ENCODE data around the gene HYAL3.

The HYAL3 gene

GRCh38 chr3:50327943-50328691, 28.9 kb upstream of the HYAL3 start, which contains the start of gene TUSC2:
TSS of gene TUSC2 (minus strand) at chr3:50328223. CDS start at chr3:50328099, 124 bp downstream.
- peak; percentile 93 to 94 for DNase-seq

- DNase-seq, result no peak
These were observed 27.9 kb upstream of the HYAL3 start for GRCh38 chr3:50327129-50327528.

GRCh38 chr3:50326182-50326541, 27.0 kb upstream of the HYAL3 start:
- DNase-seq, result no peak

GRCh38 chr3:50325497-50326181, 26.4 kb upstream of the HYAL3 start:
- DNase-seq, result no peak

GRCh38 chr3:50325113-50325480, 25.9 kb upstream of the HYAL3 start:
- no peak for DNase-seq

GRCh38 chr3:50324351-50325112, 25.3 kb upstream of the HYAL3 start:
- DNase-seq, result peak; percentile 65 to 74

- no peak for DNase-seq
These were observed 24.5 kb upstream of the HYAL3 start for GRCh38 chr3:50323614-50324199.

GRCh38 chr3:50323092-50323600, 23.9 kb upstream of the HYAL3 start:
- DNase-seq, result no peak

GRCh38 chr3:50322386-50323091, 23.3 kb upstream of the HYAL3 start, which contains the start of gene HYAL2:
TSS of gene HYAL2 (minus strand) at chr3:50322745. CDS start at chr3:50320489, 2,256 bp downstream.
- DNase-seq, result peak; percentile 23 to 51

GRCh38 chr3:50322115-50322385, 22.8 kb upstream of the HYAL3 start:
- DNase-seq, result no peak

GRCh38 chr3:50321336-50322114, 22.3 kb upstream of the HYAL3 start:
- DNase-seq, result peak; percentile 69 to 71

GRCh38 chr3:50320853-50321335, 21.7 kb upstream of the HYAL3 start:
- DNase-seq, result peak; percentile 54 to 60

GRCh38 chr3:50319894-50320625, 20.9 kb upstream of the HYAL3 start:
- no peak for DNase-seq

GRCh38 chr3:50319181-50319893, 20.1 kb upstream of the HYAL3 start:
- no peak for DNase-seq

GRCh38 chr3:50318615-50319014, 19.4 kb upstream of the HYAL3 start:
- no peak for DNase-seq

- no peak for DNase-seq
These were observed 19.0 kb upstream of the HYAL3 start for GRCh38 chr3:50318163-50318562.

- DNase-seq, result no peak
These were observed 18.1 kb upstream of the HYAL3 start for GRCh38 chr3:50317300-50317699.

GRCh38 chr3:50316657-50317242, 17.5 kb upstream of the HYAL3 start:
- DNase-seq, result no peak

GRCh38 chr3:50314816-50315215, 15.6 kb upstream of the HYAL3 start:
- no peak for DNase-seq

GRCh38 chr3:50314342-50314741, 15.1 kb upstream of the HYAL3 start:
- DNase-seq, result no peak

Data from NCI-H2081 (cell line).